Right atrium auricular region (tissue), 2 donors: Measurements from ENCODE around the gene ATAD2B. TPM values are rescaled to one million over a fixed set of nuclear protein-coding genes. Genes with fewer than 3 reads are reported as not detected.

Source experiments
- DNase-seq: peaks from one replicate; pipeline ENCODE4 v3.0.0-alpha.2; 2019; ENCODE audit warnings: low spot score
- H3K27ac ChIP-seq, 2 donors: fragments of 200-600 bp; sonication (generic); 1 replicate in 1 of 2; 2 replicates in 1 of 2; pipeline ENCODE4 v1.5.1; 2016 to 2019
- H3K27me3 ChIP-seq, 2 donors: fragments of 200-600 bp; sonication (generic); one replicate each; pipeline versions ENCODE4 v1.5.1 to v1.6.0; 2017 to 2019
- H3K36me3 ChIP-seq: fragments of 200-600 bp; sonication (generic); one replicate; pipeline ENCODE4 v1.5.1; 2016
- H3K4me1 ChIP-seq, 2 donors: fragments of 200-600 bp; sonication (generic); one replicate each; pipeline versions ENCODE4 v1.5.1 to v1.6.0; 2017 to 2019
- H3K4me3 ChIP-seq, 2 donors: fragments of 200-600 bp; sonication (generic); 1 replicate in 1 of 2; 2 replicates in 1 of 2; pipeline ENCODE4 v1.5.1; 2017 to 2019; ENCODE audit warnings: mild to moderate bottlenecking in 1 of 2, moderate library complexity in 1 of 2
- H3K9me3 ChIP-seq, 2 donors: fragments of 200-600 bp; sonication (generic); one replicate each; pipeline ENCODE4 v1.5.1; 2019
- total RNA-seq, 2 donors: library from RNA; depleted of rRNA; stranded (reverse); fragments of >200 nt; gene quantifications; one replicate each; pipeline ENCODE4 v1.1.0, GENCODE V29; 2016
- TF ChIP-seq, protein P1 (sequence below), 2 donors: fragments of 200-600 bp; sonication (generic); IDR thresholded peaks; one replicate each; pipeline ENCODE4 v1.5.1; 2019; ENCODE audit warnings: antibody characterized with exemption in 2 of 2

The ATAD2B gene
- total RNA-seq, 2 donors from 2014 or later = 6.0 to 6.7 TPM

DNA sequence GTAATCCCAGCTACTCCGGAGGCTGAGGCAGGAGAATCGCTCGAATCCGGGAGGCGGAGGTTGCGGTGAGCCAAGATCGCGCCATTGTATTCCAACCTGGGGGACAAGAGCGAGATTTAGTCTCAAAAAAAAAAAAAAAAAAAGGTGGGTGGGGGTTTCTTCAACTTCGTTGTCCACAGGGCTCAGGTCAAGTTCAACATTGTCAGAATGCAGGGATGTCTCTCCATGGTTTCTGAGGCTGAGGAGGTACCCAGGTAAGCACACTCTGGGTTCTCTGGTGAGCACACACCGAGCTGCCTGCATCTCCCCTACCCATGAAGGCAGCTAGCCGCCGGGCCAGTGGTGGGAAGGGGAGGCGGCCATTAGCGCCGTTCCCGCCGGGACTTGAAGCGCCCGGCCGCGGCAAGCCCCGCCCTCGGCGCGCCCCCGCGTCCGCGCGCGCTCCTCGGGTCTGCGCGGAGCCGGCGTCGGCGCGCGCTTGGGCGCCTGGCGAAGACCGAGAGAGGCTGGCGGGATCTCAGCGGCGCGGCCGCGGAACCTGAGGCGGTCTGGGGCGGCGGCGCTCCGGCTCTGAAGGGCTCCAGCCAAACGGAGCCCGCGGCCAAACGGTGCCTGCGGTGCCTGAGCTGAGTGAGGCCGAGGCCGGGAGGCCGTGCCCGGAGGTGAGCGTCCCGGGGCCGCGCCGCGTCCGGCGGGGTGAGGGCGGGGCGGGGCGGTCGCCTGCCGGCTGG is 13.2 kb upstream of the ATAD2B start, which contains the start of gene UBXN2A:
Gene UBXN2A (plus strand): TSS at position 477 of the 731 bp plus-strand sequence. CDS start 17,852 bp downstream, outside the sequence.
- Histone ChIP-seq H3K9me3 (no peaks in the 10 kb centered on the region), H3K4me1 (peaks cover 0 to 35% of the 10 kb centered on the region in 2 donors), H3K27me3 (no peaks in the 10 kb centered on the region), H3K27ac (peak within 1 kb of the TSS; percentile 92 to 98), H3K4me3 (peak within 1 kb of the TSS; percentile 78 to 95), H3K36me3 (no peaks in the 10 kb centered on the region)
- peak; percentile 64 for DNase-seq
- TF ChIP-seq, protein P1, sequence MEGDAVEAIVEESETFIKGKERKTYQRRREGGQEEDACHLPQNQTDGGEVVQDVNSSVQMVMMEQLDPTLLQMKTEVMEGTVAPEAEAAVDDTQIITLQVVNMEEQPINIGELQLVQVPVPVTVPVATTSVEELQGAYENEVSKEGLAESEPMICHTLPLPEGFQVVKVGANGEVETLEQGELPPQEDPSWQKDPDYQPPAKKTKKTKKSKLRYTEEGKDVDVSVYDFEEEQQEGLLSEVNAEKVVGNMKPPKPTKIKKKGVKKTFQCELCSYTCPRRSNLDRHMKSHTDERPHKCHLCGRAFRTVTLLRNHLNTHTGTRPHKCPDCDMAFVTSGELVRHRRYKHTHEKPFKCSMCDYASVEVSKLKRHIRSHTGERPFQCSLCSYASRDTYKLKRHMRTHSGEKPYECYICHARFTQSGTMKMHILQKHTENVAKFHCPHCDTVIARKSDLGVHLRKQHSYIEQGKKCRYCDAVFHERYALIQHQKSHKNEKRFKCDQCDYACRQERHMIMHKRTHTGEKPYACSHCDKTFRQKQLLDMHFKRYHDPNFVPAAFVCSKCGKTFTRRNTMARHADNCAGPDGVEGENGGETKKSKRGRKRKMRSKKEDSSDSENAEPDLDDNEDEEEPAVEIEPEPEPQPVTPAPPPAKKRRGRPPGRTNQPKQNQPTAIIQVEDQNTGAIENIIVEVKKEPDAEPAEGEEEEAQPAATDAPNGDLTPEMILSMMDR (IDR thresholded peaks at IDR 0.05) = no peak

DNA sequence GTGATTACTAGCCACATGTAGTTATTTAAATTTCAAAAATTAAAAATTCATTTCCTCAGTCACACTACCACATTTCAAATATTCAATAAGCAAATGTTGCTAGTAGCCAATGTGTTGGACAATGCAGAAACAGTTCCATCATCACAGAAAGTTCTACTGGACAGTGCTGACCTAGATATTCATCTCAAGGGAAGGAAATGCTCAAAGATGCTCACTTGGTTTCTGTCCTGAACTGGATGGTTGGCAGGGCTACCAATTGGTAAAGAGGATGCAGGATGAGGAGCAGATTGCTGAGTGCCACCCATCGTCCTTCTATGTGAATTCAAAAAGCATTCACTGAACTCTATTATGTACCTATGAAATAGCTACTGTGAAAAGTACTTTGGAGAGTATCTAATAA is 7.3 kb upstream of the ATAD2B start:
- Histone ChIP-seq H3K27me3 (no peaks in the 10 kb centered on the region), H3K4me3 (no peak overlapping the region), H3K4me1 (peaks cover 0 to 4% of the 10 kb centered on the region in 2 donors), H3K36me3 (no peaks in the 10 kb centered on the region), H3K9me3 (no peaks in the 10 kb centered on the region), H3K27ac (no peak overlapping the region)
- TF ChIP-seq, protein P1 (IDR thresholded peaks at IDR 0.05) = no peak
- no peak for DNase-seq

- H3K27me3 ChIP-seq = no peaks in the 10 kb centered on the region
- H3K9me3 ChIP-seq = no peaks in the 10 kb centered on the region
- TF ChIP-seq, protein P1 (IDR thresholded peaks at IDR 0.05) = no peak
- H3K27ac ChIP-seq = peak overlapping the region; percentile 97 to 98
- no peak for DNase-seq
- H3K4me3 ChIP-seq = peak overlapping the region; percentile 70 to 96
- H3K36me3 ChIP-seq = no peaks in the 10 kb centered on the region
- H3K4me1 ChIP-seq = peaks cover 0 to 40% of the 10 kb centered on the region in 2 donors
Observed at GRCh38 chr2:23926290-23926749, 603 bp downstream of the ATAD2B start.

DNA sequence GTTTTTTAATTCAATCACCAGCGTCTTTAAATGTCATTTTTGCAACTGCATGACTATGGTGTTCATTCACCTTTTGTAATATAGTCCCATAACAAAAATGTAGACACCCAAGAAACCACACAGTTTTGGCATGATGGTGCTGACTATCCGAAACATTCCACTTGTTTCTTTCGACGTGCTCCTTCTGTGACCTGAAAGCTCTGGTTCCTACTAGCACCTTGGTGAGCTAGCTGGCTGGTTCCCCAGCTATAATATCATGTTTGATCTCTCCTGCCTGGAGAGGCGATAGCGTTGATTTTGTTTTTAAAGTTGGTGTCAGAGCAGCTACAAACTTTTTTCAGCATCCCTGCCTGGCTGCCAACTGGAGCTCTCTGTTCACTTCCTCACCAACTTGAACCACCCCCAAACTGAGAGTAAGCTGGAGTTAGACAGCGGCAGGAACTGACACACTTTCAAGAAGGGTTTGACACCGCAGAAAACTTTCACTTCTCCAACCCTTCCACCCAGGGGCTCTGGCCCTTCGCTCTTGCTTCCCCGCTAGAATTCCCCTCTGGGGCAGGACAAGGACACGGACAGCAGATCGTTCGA is 1.1 kb downstream of the ATAD2B start:
- TF ChIP-seq, protein P1 (IDR thresholded peaks at IDR 0.05) = no peak
- Histone ChIP-seq H3K4me3 (peak overlapping the region; percentile 70 to 96), H3K27ac (peak overlapping the region; percentile 97 to 98), H3K27me3 (no peaks in the 10 kb centered on the region), H3K36me3 (no peaks in the 10 kb centered on the region), H3K9me3 (no peaks in the 10 kb centered on the region), H3K4me1 (peaks cover 0 to 40% of the 10 kb centered on the region in 2 donors)
- DNase-seq = peak; percentile 79

DNA sequence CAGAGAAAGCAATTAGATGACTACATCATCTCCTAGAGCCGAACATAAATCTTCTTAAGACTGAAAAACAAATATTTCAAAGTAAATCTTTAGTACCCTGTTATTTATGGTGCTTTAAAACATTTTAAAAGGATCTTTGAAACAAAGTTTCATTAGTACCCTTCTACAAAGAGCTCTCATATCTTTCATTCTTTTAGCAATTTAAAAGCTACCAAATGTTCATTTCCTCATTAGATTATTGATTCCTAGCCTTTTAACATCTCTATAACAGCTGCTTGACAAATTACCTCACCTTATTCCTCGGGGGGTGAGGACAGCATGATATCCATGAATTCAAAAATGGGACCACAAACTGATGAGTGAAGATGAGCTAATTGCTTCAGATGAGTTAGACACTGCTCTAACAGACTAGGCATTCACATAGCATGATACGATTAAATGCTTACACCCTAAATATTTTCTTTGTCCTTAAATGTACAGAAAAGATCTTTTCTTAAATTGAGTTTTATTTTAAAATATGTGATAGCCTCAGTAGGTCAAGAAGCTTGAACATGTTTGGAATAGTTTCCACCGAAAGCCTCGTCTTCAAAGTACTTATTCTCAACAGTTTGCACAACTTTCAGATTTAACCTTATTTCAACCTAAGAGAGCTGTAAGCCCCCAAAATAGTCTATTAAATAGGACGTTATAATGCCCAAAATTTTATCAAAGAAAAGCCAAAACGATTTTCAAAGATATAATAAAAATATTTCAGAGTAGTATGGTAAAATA is 2.1 kb downstream of the ATAD2B start:
- no peaks in the 10 kb centered on the region for H3K9me3 ChIP-seq
- TF ChIP-seq, protein P1 (IDR thresholded peaks at IDR 0.05) = no peak
- no peaks in the 10 kb centered on the region for H3K36me3 ChIP-seq
- peak overlapping the region; percentile 70 to 96 for H3K4me3 ChIP-seq
- DNase-seq = no peak
- no peaks in the 10 kb centered on the region for H3K27me3 ChIP-seq
- peaks cover 0 to 40% of the 10 kb centered on the region in 2 donors for H3K4me1 ChIP-seq
- H3K27ac ChIP-seq = peak overlapping the region; percentile 97 to 98
